GM12872 (cell line): ENCODE measurements around the gene TECPR2.

ENCODE experiments used
- TF ChIP-seq, protein P1 (sequence below): IDR thresholded peaks from 3 replicates; pipeline ENCODE4 v1.5.1; 2011; ENCODE audit warnings: low read depth, mild to moderate bottlenecking, low read length, moderate library complexity; ENCODE audit not compliant: insufficient read depth

TECPR2 gene

GRCh38 chr14:102317564-102318248 is 45.0 kb upstream of the TECPR2 start:
- TF ChIP-seq, protein P1, sequence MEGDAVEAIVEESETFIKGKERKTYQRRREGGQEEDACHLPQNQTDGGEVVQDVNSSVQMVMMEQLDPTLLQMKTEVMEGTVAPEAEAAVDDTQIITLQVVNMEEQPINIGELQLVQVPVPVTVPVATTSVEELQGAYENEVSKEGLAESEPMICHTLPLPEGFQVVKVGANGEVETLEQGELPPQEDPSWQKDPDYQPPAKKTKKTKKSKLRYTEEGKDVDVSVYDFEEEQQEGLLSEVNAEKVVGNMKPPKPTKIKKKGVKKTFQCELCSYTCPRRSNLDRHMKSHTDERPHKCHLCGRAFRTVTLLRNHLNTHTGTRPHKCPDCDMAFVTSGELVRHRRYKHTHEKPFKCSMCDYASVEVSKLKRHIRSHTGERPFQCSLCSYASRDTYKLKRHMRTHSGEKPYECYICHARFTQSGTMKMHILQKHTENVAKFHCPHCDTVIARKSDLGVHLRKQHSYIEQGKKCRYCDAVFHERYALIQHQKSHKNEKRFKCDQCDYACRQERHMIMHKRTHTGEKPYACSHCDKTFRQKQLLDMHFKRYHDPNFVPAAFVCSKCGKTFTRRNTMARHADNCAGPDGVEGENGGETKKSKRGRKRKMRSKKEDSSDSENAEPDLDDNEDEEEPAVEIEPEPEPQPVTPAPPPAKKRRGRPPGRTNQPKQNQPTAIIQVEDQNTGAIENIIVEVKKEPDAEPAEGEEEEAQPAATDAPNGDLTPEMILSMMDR: peak; percentile 25; the same call in 1 of the 3 replicates

DNA sequence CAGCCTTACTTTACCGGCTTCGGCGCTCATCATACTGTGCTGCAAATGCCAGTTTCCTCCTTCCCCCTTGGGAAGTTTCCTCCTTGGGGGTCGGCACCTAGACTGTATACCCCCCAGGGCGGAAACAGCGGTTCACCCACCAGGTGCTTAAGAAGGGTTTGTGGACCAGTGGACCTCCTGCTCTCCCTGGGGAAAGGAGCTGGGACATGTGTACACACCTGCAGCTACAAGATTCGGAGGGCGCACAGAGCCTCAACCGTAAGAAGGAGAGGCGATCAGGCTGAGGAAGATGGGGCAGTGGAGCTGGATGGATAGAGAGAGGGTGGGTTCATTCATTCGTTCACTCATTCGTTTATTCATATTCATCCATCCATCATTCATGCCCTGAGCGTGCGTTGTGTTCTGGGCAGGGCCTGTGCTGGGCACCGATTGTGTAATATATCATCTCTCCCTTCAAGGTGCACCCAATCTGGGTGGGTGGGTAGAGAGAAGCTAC is 43.9 kb upstream of the TECPR2 start:
- TF ChIP-seq, protein P1: no peak

GRCh38 chr14:102319351-102320032 is 43.2 kb upstream of the TECPR2 start, which contains the start of gene ZNF839:
Gene ZNF839, plus strand, starts transcription at chr14:102319746. Its CDS starts 20 bp downstream, at chr14:102319766.
- TF ChIP-seq, protein P1: no peak

- TF ChIP-seq, protein P1: no peak
Observed at GRCh38 chr14:102320033-102320660, 42.6 kb upstream of the TECPR2 start.

- TF ChIP-seq, protein P1: no peak
Observed at GRCh38 chr14:102320671-102321455, 41.9 kb upstream of the TECPR2 start.

GRCh38 chr14:102321456-102322422 is 41.0 kb upstream of the TECPR2 start:
- TF ChIP-seq, protein P1: no peak
